GM21447 (cell line): ENCODE measurements around the gene EDIL3.

ENCODE experiments used
- ATAC-seq: cut with Tn5 transposase; IDR thresholded peaks from one replicate; pipeline ENCODE4 v1.9.1; 2021; ENCODE audit not compliant: unreplicated experiment

Gene EDIL3

GRCh38 chr5:83972909-83973308, 411.8 kb downstream of the EDIL3 start:
- ATAC-seq, result no peak

- no peak for ATAC-seq
Measured at GRCh38 chr5:83972236-83972635, 412.4 kb downstream of the EDIL3 start.

GRCh38 chr5:83967417-83967816, 417.3 kb downstream of the EDIL3 start:
- ATAC-seq, result no peak

- ATAC-seq, result no peak
Measured at GRCh38 chr5:83965441-83965840, 419.2 kb downstream of the EDIL3 start.

GRCh38 chr5:83964271-83964670, 420.4 kb downstream of the EDIL3 start:
- ATAC-seq, result no peak

- no peak for ATAC-seq
Measured at GRCh38 chr5:83957188-83957587, 427.5 kb downstream of the EDIL3 start.

GRCh38 chr5:83956386-83956785, 428.3 kb downstream of the EDIL3 start:
- ATAC-seq, result no peak

GRCh38 chr5:83955916-83956315, 428.8 kb downstream of the EDIL3 start:
- ATAC-seq, result no peak

GRCh38 chr5:83947763-83948162, 436.9 kb downstream of the EDIL3 start:
- ATAC-seq, result no peak

- no peak for ATAC-seq
Measured at GRCh38 chr5:83946516-83946915, 438.2 kb downstream of the EDIL3 start.

GRCh38 chr5:83942155-83942554, 442.5 kb downstream of the EDIL3 start:
- no peak for ATAC-seq

- ATAC-seq, result no peak
Measured at GRCh38 chr5:83937837-83938236, 446.8 kb downstream of the EDIL3 start.

GRCh38 chr5:83931969-83932368, 452.7 kb downstream of the EDIL3 start:
- ATAC-seq, result no peak

GRCh38 chr5:83927140-83927733, 457.4 kb downstream of the EDIL3 start:
- ATAC-seq, result no peak

GRCh38 chr5:83925955-83926337, 458.7 kb downstream of the EDIL3 start:
- ATAC-seq, result no peak

GRCh38 chr5:83925321-83925954, 459.2 kb downstream of the EDIL3 start:
- no peak for ATAC-seq

- no peak for ATAC-seq
Measured at GRCh38 chr5:83924891-83925290, 459.8 kb downstream of the EDIL3 start.

GRCh38 chr5:83924171-83924570, 460.5 kb downstream of the EDIL3 start:
- no peak for ATAC-seq

GRCh38 chr5:83922699-83923098, 462.0 kb downstream of the EDIL3 start:
- no peak for ATAC-seq

GRCh38 chr5:83921666-83922193, 462.9 kb downstream of the EDIL3 start:
- ATAC-seq, result no peak

- ATAC-seq, result no peak
Measured at GRCh38 chr5:83919071-83920041, 465.3 kb downstream of the EDIL3 start.
